ENCODE data around the gene DUS1L. TPM values are rescaled to one million over a fixed set of nuclear protein-coding genes. Genes with fewer than 3 reads are reported as not detected.

The DUS1L gene
- total RNA-seq, 6 experiments from 2014 or later = 61.8 to 115 (median 89.9) TPM

DNA sequence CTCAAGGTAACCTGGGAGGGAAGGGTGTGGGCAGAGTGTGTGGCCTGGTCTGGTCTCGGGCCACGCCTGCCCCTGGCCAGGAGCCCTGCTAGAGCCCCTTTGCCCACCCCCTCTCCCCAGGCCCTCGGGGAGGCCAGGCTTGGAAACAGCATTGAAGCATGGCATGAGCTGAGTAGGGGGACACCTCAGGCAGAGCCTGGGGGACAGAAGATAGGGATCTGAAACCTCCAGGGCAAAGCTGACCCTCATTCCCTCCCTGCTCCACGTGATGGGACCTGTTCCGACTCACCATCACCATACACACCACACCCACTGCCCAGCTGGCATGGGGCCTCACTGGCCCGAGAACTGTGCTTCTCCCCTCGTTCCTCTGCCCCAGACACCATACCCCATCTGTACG is 16.5 kb downstream of the DUS1L start:
- intact Hi-C loops (cut with DNase I) = no loop called here
- TF ChIP-seq POLR2A (IDR thresholded peaks at IDR 0.05) = no peak
- TF ChIP-seq, protein P1, sequence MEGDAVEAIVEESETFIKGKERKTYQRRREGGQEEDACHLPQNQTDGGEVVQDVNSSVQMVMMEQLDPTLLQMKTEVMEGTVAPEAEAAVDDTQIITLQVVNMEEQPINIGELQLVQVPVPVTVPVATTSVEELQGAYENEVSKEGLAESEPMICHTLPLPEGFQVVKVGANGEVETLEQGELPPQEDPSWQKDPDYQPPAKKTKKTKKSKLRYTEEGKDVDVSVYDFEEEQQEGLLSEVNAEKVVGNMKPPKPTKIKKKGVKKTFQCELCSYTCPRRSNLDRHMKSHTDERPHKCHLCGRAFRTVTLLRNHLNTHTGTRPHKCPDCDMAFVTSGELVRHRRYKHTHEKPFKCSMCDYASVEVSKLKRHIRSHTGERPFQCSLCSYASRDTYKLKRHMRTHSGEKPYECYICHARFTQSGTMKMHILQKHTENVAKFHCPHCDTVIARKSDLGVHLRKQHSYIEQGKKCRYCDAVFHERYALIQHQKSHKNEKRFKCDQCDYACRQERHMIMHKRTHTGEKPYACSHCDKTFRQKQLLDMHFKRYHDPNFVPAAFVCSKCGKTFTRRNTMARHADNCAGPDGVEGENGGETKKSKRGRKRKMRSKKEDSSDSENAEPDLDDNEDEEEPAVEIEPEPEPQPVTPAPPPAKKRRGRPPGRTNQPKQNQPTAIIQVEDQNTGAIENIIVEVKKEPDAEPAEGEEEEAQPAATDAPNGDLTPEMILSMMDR (IDR thresholded peaks at IDR 0.05) = no peak
- WGBS (ENCODE audit: insufficient coverage, low coverage, low lambda C conversion rate, missing lambda C conversion rate) = 76% methylated on average over 4 of the region's 8 CpGs
- Histone ChIP-seq H3K9me3 (no peaks in the 10 kb centered on the region), H3K4me3 (no peak overlapping the region), H3K27me3 (no peaks in the 10 kb centered on the region), H3K27ac (no peak overlapping the region), H3K36me3 (peaks cover 0 to 7% (median under 1%) of the 10 kb centered on the region in 4 donors), H3K4me1 (peaks cover 0 to 23% (median 11%) of the 10 kb centered on the region in 4 donors)
- DNase-seq = peak in 1 of 3 donors; percentile 12
- no peak for ATAC-seq

DNA sequence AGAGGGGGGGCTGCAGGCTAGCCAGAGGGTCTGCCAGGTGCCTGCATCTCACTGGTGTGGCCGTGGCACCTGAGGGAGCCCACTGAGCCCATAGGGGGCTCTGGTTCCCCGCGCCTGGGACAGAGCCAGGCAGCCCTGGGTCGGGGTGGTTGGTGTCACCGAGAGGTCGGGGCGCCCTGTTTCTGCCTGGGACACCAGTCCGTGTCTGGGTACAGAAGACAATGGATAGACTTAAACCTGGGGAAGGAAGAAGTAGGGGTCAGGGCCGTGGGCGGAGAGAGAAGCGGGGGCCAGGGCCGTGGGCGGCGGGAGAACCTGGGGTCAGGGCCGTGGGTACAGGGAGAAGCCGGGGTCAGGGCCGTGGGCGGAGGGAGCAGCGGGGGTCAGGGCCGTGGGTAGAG is 17.0 kb downstream of the DUS1L start:
- Histone ChIP-seq H3K27ac (no peak overlapping the region), H3K9me3 (no peaks in the 10 kb centered on the region), H3K36me3 (peaks cover 0 to 3% (median under 1%) of the 10 kb centered on the region in 4 donors), H3K4me1 (peaks cover 0 to 22% (median 11%) of the 10 kb centered on the region in 4 donors), H3K27me3 (no peaks in the 10 kb centered on the region), H3K4me3 (no peak overlapping the region)
- WGBS (ENCODE audit: insufficient coverage, low coverage, low lambda C conversion rate, missing lambda C conversion rate) = 33% methylated on average over 13 of the region's 20 CpGs
- DNase-seq = no peak
- intact Hi-C loops (cut with DNase I) = no loop called here
- TF ChIP-seq, protein P1 (IDR thresholded peaks at IDR 0.05) = no peak
- no peak for TF ChIP-seq POLR2A (IDR thresholded peaks at IDR 0.05)
- peak in 1 of 4 donors; percentile 2 for ATAC-seq

DNA sequence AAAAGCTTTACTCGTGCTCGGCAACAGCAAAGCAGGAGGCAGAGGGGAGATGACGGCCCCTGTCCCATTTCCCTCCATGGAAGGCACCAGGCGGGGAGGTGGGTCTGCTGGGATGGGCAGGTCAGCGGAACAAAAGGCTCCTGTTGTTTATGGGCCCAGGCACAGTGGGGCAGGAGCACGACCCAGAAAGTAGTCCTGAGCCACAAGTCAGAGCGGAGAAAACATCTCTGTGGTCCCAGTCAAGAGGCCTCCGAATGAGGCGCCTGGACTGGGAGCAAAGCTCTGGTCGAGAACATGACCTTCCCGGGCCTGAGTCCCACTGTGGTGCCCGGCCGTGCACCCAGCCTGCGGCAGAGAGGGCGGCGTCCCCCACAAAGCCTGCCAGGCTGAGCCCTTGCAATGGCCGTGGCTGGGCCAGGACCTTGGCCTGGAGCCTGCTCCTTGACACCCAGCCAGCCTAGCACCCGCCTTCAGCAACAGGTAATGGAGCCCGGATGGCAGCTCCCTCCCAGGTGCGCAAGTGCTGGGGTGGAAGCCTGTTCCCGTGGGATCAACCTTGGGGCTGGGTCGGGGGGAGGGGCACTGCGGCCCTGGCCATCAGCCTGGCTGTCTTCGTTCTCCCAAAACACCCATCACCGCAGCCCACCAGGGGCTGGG is 17.6 kb downstream of the DUS1L start:
- intact Hi-C loops (cut with DNase I) = no loop called here
- ATAC-seq (peak; percentile 36 to 84 (median 65)), DNase-seq (peak in 2 of 3 donors; percentile 92 to 93)
- peaks cover 0 to 22% (median 8%) of the 10 kb centered on the region in 4 donors for H3K4me1 ChIP-seq
- peaks cover 0 to 3% (median under 1%) of the 10 kb centered on the region in 4 donors for H3K36me3 ChIP-seq
- no peak overlapping the region for H3K4me3 ChIP-seq
- no peaks in the 10 kb centered on the region for H3K27me3 ChIP-seq
- TF ChIP-seq, protein P1 (IDR thresholded peaks at IDR 0.05) = no peak
- no peak for TF ChIP-seq POLR2A (IDR thresholded peaks at IDR 0.05)
- no peaks in the 10 kb centered on the region for H3K9me3 ChIP-seq
- peak overlapping the region in 1 of 3 donors; percentile 33 for H3K27ac ChIP-seq
- 75% methylated on average over 7 of the region's 25 CpGs for WGBS (ENCODE audit: insufficient coverage, low coverage, low lambda C conversion rate, missing lambda C conversion rate)

DNA sequence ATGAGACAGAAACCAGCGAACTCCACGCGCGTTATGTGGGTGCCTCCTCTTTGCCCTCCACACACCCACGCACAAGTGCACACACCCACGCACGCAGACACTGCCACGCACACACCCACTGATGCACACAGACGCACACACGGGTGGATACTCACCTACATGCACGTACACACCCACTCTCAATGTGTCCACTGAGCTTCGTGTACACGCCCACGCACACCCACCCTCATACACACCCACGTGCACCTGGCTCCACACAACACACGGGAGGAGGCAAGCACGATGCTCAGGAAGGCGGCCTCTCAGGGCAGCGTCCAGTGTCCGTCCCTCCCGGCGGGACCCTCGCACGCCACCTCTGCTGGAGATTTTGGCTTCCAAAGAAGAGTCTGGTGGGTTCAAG is 18.2 kb downstream of the DUS1L start:
- intact Hi-C loops (cut with DNase I) = no loop called here
- WGBS (ENCODE audit: insufficient coverage, low coverage, low lambda C conversion rate, missing lambda C conversion rate) = 88% methylated on average over 8 of the region's 24 CpGs

More for the DNA sequence above, 18.2 kb downstream of the DUS1L start:
- no peak for DNase-seq
- H3K4me3 ChIP-seq = no peak overlapping the region
- ATAC-seq = no peak
- peaks cover 0 to 3% (median under 1%) of the 10 kb centered on the region in 4 donors for H3K36me3 ChIP-seq
- TF ChIP-seq, protein P1 (IDR thresholded peaks at IDR 0.05) = no peak
- TF ChIP-seq POLR2A (IDR thresholded peaks at IDR 0.05) = no peak
- H3K27me3 ChIP-seq = no peaks in the 10 kb centered on the region
- H3K9me3 ChIP-seq = no peaks in the 10 kb centered on the region
- H3K4me1 ChIP-seq = peaks cover 0 to 18% (median 5%) of the 10 kb centered on the region in 4 donors
- peak overlapping the region in 1 of 3 donors; percentile 33 for H3K27ac ChIP-seq
